Stomach (tissue), 4 donors: ENCODE measurements around the gene RASA3.

Source experiments
- POLR2A ChIP-seq, 4 donors: fragments of 450-650 bp; IDR thresholded peaks; one replicate each; pipeline ENCODE4 v1.6.1; 2016; ENCODE audit warnings: antibody characterized with exemption in 4 of 4, control low read depth in 2 of 4, mild to moderate bottlenecking in 1 of 4, moderate library complexity in 1 of 4
- POLR2AphosphoS5 ChIP-seq, 3 donors: sonication (generic); formaldehyde crosslinking; IDR thresholded peaks; one replicate each; pipeline ENCODE4 v1.6.1; 2016; ENCODE audit warnings: antibody characterized with exemption in 3 of 3
- TF ChIP-seq, protein P1 (sequence below), 7 experiments: fragments of 450-650 bp in 4 of 7; fragments of 200-600 bp in 3 of 7; sonication (generic) in 3 of 7; IDR thresholded peaks; one replicate each; pipeline ENCODE4 v1.5.1; 2016 to 2019; ENCODE audit warnings: antibody characterized with exemption in 7 of 7, control low read depth in 2 of 7, mild to moderate bottlenecking in 1 of 7

DNA sequence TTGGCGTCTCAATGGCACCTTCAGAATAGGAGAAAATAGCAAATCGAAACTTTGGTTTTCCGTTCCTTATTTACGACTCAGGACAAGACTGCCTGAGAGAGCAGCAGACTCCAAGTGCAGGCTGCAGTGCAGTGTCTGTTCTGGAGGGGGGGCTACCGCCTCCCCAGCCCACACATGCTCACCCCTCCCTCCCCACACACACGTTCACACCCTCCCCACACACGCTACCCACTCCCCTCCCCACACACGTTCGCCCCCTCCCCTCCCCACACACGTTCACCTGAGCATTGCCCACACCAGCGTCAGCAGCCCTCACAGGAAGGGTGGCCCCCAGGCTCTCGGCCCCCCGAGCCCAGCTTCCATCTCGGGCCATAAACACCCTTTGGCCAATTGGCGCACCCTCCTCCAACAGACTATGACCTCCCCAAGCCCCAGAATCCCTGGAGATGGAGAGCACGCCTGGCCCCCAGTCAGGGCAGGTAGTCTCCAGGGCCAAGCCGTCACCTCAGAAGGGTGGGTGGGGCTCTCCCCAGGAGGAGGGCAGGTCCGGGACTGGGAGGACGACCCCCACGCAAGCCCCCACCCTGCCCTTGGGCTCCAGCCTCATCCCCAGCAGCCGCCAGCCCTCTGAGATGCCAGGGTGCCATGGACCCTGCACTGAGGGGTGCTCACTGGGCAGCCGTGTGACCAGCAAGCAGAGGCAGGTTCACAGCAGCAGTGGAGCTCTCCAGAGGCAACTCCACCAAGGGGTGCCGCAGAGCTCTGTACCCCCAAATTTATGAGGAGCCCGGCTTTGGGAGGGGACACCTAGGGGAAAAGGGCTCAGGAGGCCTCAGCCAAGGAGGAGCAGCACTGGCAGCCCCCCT, 27.5 kb downstream of the RASA3 start:
- TF ChIP-seq, protein P1, sequence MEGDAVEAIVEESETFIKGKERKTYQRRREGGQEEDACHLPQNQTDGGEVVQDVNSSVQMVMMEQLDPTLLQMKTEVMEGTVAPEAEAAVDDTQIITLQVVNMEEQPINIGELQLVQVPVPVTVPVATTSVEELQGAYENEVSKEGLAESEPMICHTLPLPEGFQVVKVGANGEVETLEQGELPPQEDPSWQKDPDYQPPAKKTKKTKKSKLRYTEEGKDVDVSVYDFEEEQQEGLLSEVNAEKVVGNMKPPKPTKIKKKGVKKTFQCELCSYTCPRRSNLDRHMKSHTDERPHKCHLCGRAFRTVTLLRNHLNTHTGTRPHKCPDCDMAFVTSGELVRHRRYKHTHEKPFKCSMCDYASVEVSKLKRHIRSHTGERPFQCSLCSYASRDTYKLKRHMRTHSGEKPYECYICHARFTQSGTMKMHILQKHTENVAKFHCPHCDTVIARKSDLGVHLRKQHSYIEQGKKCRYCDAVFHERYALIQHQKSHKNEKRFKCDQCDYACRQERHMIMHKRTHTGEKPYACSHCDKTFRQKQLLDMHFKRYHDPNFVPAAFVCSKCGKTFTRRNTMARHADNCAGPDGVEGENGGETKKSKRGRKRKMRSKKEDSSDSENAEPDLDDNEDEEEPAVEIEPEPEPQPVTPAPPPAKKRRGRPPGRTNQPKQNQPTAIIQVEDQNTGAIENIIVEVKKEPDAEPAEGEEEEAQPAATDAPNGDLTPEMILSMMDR (IDR thresholded peaks at IDR 0.05) = no peak
- TF ChIP-seq POLR2A (IDR thresholded peaks at IDR 0.05) (no peak), POLR2AphosphoS5 (IDR thresholded peaks at IDR 0.05) (no peak)
